8988T (cell line): ENCODE measurements around the gene TTC17.

Experiments
- DNase-seq: peaks from one replicate; pipeline ENCODE4 v3.0.0; 2011

The TTC17 gene

DNA sequence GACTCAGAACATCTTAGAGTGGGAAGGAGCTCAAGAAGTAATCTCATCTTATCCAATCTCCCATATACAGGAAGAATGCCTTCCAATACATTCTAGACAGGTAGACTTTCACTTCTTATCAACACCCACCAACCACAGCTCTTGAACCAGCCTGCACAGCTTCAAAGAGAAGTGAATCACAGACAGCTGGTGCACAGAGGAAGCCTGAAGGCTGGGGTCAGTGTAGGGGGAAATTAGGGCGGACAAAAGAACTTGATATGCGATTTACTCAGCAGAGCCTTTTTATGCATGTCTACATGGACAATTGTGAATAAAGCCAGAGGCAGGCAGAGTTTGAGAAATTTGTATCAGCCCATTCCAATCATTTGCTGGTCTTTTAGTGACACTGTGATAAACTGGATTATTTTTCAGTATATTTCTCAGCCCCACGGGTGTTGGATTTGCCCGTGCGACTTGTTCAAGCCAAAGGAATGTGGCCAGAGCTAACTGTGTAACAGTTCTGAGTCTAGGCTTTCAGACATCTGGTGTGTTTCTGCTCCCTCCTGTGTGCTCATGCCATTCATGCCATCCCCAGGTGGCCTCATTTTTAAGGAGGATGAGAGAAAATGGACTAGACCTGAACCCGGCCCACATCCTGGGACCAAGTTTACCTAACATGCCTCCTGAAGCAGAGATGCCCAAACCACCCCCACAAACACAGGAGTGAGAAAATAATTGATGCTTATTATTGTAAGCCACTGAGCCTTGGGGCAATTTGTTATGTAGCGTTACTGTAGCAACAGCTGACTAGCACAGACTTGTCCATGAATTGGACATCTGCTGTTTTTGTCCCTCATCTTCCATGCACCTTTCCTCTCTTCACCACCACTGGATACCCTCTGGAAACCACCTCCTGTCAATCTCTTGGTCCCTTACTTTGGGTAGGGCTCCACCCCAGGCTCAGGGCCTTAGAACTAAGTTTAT is 184.3 kb downstream of the TTC17 start:
- no peak for DNase-seq
